Measurements from ENCODE around the gene IL15. TPM values are rescaled to one million over a fixed set of nuclear protein-coding genes. Genes with fewer than 3 reads are reported as not detected.

Gene IL15
- total RNA-seq, 1 donor from 2014 or later, result 9.0 TPM

DNA sequence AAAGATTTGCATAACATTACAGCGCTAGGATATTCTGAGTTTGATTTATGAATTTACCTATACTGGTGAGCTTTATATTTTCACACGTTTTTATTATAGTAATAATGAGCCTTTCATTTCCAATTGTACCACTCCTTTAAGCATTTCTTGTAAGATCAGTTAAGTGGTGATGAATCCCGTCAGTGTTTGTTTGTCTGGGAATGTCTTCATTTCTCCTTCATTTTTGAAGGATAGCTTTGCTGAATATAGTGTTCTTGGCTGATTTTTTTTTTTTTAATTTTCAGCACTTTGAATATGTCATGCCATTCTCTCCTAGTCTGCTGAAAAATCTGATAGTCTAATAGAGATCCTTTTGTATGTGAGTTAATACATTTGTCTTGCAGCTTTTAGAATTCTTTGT lies 70.1 kb downstream of the IL15 start:
- no peaks in the 10 kb centered on the region for H3K27me3 ChIP-seq (ENCODE audit: control insufficient read depth, insufficient read depth, low read length)
- no peaks in the 10 kb centered on the region for H3K36me3 ChIP-seq (ENCODE audit: control insufficient read depth, insufficient read depth, low read length)
- DNase-seq (ENCODE audit: low read depth), result no peak
- H3K4me3 ChIP-seq (ENCODE audit: low read depth, low read length), result no peak overlapping the region
- TF ChIP-seq, protein P1, sequence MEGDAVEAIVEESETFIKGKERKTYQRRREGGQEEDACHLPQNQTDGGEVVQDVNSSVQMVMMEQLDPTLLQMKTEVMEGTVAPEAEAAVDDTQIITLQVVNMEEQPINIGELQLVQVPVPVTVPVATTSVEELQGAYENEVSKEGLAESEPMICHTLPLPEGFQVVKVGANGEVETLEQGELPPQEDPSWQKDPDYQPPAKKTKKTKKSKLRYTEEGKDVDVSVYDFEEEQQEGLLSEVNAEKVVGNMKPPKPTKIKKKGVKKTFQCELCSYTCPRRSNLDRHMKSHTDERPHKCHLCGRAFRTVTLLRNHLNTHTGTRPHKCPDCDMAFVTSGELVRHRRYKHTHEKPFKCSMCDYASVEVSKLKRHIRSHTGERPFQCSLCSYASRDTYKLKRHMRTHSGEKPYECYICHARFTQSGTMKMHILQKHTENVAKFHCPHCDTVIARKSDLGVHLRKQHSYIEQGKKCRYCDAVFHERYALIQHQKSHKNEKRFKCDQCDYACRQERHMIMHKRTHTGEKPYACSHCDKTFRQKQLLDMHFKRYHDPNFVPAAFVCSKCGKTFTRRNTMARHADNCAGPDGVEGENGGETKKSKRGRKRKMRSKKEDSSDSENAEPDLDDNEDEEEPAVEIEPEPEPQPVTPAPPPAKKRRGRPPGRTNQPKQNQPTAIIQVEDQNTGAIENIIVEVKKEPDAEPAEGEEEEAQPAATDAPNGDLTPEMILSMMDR (IDR thresholded peaks at IDR 0.05; ENCODE audit: insufficient read depth, low read length, poor library complexity, severe bottlenecking), result no peak

DNA sequence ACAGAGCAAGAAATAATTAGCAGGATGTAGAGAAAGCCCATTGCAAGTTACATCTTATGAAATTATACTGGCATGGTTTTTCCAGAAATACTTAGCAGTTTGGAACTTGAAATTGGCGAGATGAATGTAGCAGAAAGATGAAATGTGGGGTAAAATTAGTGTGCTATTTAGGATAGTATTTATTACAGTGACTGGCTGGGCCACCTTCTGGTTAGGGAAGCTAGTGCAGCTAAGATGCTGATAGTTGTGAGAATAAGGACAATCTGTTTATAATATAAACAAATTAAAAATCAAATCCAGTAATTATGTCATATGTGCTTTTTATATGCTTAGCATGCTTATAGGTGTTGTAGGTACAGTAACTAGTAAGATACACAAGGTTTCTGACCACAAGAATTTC lies 74.8 kb downstream of the IL15 start:
- H3K27me3 ChIP-seq (ENCODE audit: control insufficient read depth, insufficient read depth, low read length), result no peaks in the 10 kb centered on the region
- no peak overlapping the region for H3K4me3 ChIP-seq (ENCODE audit: low read depth, low read length)
- TF ChIP-seq, protein P1 (IDR thresholded peaks at IDR 0.05; ENCODE audit: insufficient read depth, low read length, poor library complexity, severe bottlenecking), result peak; percentile 65
- no peak for DNase-seq (ENCODE audit: low read depth)
- no peaks in the 10 kb centered on the region for H3K36me3 ChIP-seq (ENCODE audit: control insufficient read depth, insufficient read depth, low read length)

DNA sequence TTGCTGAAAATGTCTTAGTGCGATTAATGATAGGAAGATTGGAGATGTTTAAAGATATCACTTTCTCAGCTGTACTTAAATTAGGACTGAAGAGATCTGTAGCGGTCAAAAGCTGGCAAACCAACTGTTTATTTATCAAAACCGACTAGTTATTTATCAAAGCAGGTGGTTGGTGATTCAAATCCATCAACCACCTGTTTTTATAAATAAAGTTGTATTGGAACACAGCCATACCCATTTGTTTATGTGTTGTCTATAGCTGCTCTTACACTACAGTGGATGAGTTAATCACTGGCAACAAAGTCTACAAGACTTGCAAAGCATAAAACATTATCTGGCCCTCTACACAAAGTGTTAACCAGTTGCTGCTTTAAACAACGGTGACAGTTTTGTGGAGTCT lies 76.8 kb downstream of the IL15 start:
- Histone ChIP-seq H3K36me3 (ENCODE audit: control insufficient read depth, insufficient read depth, low read length) (no peaks in the 10 kb centered on the region), H3K4me3 (ENCODE audit: low read depth, low read length) (no peak overlapping the region), H3K27me3 (ENCODE audit: control insufficient read depth, insufficient read depth, low read length) (no peaks in the 10 kb centered on the region)
- TF ChIP-seq, protein P1 (IDR thresholded peaks at IDR 0.05; ENCODE audit: insufficient read depth, low read length, poor library complexity, severe bottlenecking), result no peak
- no peak for DNase-seq (ENCODE audit: low read depth)

DNA sequence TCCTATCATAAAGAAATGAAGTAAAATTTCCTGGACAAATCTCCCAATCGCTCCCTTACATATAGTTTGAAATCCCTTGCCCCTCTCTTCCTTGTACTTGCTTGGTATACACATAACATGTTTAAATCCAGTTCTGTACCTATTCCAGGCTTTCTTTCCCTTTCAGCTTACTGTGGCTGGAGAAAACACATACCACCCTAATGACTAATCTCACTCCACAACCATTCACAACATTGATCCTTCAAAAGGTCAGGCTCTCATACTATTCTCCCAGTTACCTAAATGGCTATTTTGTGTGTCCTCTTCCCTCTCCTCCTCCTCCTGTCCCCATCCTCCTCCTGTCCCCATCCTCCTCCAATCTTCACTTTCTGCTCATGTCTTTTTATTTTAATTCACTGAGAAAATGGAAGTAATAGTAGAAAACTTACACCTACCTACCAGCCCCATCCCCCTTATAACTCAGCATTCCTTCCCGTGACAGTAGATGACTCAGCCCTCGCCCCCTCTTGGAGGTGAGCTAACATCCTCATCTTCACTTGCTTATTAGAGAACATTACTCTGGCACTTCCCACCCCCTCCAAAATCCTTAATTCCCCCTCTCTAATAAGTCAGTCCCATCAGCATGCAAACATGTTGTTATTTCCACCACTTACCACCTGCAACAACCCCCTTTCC lies 77.5 kb downstream of the IL15 start:
- H3K4me3 ChIP-seq (ENCODE audit: low read depth, low read length), result no peak overlapping the region
- peak; percentile 65 for DNase-seq (ENCODE audit: low read depth)
- TF ChIP-seq, protein P1 (IDR thresholded peaks at IDR 0.05; ENCODE audit: insufficient read depth, low read length, poor library complexity, severe bottlenecking), result no peak
- H3K36me3 ChIP-seq (ENCODE audit: control insufficient read depth, insufficient read depth, low read length), result no peaks in the 10 kb centered on the region
- no peaks in the 10 kb centered on the region for H3K27me3 ChIP-seq (ENCODE audit: control insufficient read depth, insufficient read depth, low read length)

DNA sequence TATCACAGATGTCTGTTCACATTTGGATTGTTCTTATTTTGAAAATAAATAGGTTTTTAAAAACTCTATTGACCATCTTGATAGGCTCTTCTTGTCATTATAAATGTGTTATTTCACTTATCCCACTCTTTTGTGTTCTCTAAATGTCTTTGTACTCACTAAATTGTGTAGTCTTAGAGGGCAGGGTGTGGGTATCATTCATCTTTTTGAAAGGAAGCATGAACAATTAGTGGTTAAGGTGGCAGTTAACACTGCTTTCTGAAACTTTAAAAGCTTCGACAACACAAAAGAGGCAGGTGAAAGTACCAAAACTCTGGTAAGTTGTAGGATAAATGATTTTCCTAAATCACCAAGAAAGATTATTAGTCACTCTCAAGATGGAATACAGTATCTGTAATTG lies 83.2 kb downstream of the IL15 start:
- TF ChIP-seq, protein P1 (IDR thresholded peaks at IDR 0.05; ENCODE audit: insufficient read depth, low read length, poor library complexity, severe bottlenecking), result no peak
- no peak overlapping the region for H3K4me3 ChIP-seq (ENCODE audit: low read depth, low read length)
- H3K36me3 ChIP-seq (ENCODE audit: control insufficient read depth, insufficient read depth, low read length), result peaks cover 1% of the 10 kb centered on the region
- no peaks in the 10 kb centered on the region for H3K27me3 ChIP-seq (ENCODE audit: control insufficient read depth, insufficient read depth, low read length)
- no peak for DNase-seq (ENCODE audit: low read depth)

DNA sequence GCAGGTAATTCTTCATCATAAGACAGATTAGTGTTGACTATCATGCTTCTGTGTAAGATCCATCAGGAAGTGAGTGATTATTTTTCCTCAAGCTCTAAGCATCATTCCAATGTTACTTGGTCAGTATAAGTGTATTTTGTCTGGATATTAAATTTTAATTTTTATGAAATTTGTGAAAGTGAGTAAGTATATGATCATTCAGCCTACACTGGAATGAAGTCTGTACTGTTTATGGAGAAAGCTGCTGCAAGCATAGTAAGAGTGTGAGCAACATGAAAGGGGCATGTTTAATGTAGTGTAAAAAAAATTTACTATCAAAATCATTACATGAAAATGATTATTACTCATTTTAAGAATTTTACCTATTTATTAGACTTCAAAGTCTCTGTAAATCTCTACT lies 84.8 kb downstream of the IL15 start:
- no peak for DNase-seq (ENCODE audit: low read depth)
- TF ChIP-seq, protein P1 (IDR thresholded peaks at IDR 0.05; ENCODE audit: insufficient read depth, low read length, poor library complexity, severe bottlenecking), result no peak
- peaks cover 1% of the 10 kb centered on the region for H3K36me3 ChIP-seq (ENCODE audit: control insufficient read depth, insufficient read depth, low read length)
- no peaks in the 10 kb centered on the region for H3K27me3 ChIP-seq (ENCODE audit: control insufficient read depth, insufficient read depth, low read length)
- H3K4me3 ChIP-seq (ENCODE audit: low read depth, low read length), result no peak overlapping the region

Measured in kidney epithelial cell (primary cell).